ENCODE results near the gene PNMA8C. TPM values are rescaled to one million over a fixed set of nuclear protein-coding genes. Genes with fewer than 3 reads are reported as not detected.
A peak's percentile ranks its signal among the peaks of the same experiment; 100 is the strongest.

The PNMA8C gene
- total and polyA plus RNA-seq, 2 donors (not counting 3 experiments of a cell fraction or from before 2014, with no cell fraction given), result not detected

GRCh38 chr19:46393456-46394401 lies 35.0 kb downstream of the PNMA8C start:
- no TSS peak for BruUV-seq (replicated peaks)
- H3K27me3 ChIP-seq (ENCODE audit: control insufficient read depth in 2 of 2, insufficient read depth in 2 of 2, low read length in 2 of 2), result no peaks in the 10 kb centered on the region
- H3K4me2 ChIP-seq (ENCODE audit: insufficient read depth, low read length), result no peak overlapping the region
- POLR2A ChIA-PET, result no interaction called here
- TF ChIP-seq POLR2AphosphoS5 (IDR thresholded peaks at IDR 0.05; ENCODE audit: insufficient read depth, low read depth, low read length), result peak; percentile 10
- TF ChIP-seq CTCF (IDR thresholded peaks at IDR 0.05; ENCODE audit: extremely low read depth in 1 of 2, insufficient read depth in 1 of 2, low read depth in 1 of 2, low read length in 2 of 2), result no peak
- H4K20me1 ChIP-seq (replicated peaks; ENCODE audit: control insufficient read depth, extremely low read depth, insufficient read depth, low read length), result no peaks in the 10 kb centered on the region
- H3K36me3 ChIP-seq (ENCODE audit: control insufficient read depth in 2 of 2, extremely low read depth in 1 of 2, insufficient read depth in 2 of 2, low read length in 2 of 2), result peaks cover 8 to 18% of the 10 kb centered on the region in 2 experiments
- H2AFZ ChIP-seq (ENCODE audit: low read depth, low read length), result no peak overlapping the region
- no peaks in the 10 kb centered on the region for H3K9me3 ChIP-seq (replicated peaks; ENCODE audit: control insufficient read depth, insufficient read depth, low read length)
- no peak for FAIRE-seq
- no peaks in the 10 kb centered on the region for H3K9me1 ChIP-seq (replicated peaks; ENCODE audit: control insufficient read depth, extremely low read depth, insufficient read depth, low read length)
- H3K79me2 ChIP-seq (ENCODE audit: control insufficient read depth, insufficient read depth, low read length), result no peaks in the 10 kb centered on the region
- no peak overlapping the region for H3K4me3 ChIP-seq (replicated peaks in 1 of 3; ENCODE audit: insufficient read depth in 1 of 3, low read depth in 1 of 3, low read length in 3 of 3)
- dilution Hi-C loops (cut with MboI; ENCODE audit: extremely low pct_ligation_motif_present, low sequenced_read_pairs), result no loop called here
- DNase-seq (ENCODE audit: low read depth, low spot score), result no peak
- CTCF ChIA-PET, result interaction anchor here (3.6 to 4.3 kb wide), 2 partner anchors 113 to 120 kb away, joined by 30 to 72 read pairs; no protein-coding TSS in a partner anchor
- H3K27ac ChIP-seq (ENCODE audit: insufficient read depth, low read depth, low read length), result no peak overlapping the region
- intact Hi-C loops (cut with micrococcal nuclease), result no loop called here
- H3K4me1 ChIP-seq (ENCODE audit: control insufficient read depth, extremely low read depth, insufficient read depth, low read length), result no peaks in the 10 kb centered on the region
- H3K9ac ChIP-seq (replicated peaks; ENCODE audit: extremely low read depth, insufficient read depth, low read length), result no peak overlapping the region

- DNase-seq (ENCODE audit: low read depth, low spot score) (no peak), FAIRE-seq (no peak)
- Histone ChIP-seq H3K27ac (ENCODE audit: insufficient read depth, low read depth, low read length) (no peak overlapping the region), H3K4me2 (ENCODE audit: insufficient read depth, low read length) (no peak overlapping the region), H3K36me3 (ENCODE audit: control insufficient read depth in 2 of 2, extremely low read depth in 1 of 2, insufficient read depth in 2 of 2, low read length in 2 of 2) (peaks cover 10 to 27% of the 10 kb centered on the region in 2 experiments), H3K4me1 (ENCODE audit: control insufficient read depth, extremely low read depth, insufficient read depth, low read length) (no peaks in the 10 kb centered on the region), H3K79me2 (ENCODE audit: control insufficient read depth, insufficient read depth, low read length) (no peaks in the 10 kb centered on the region), H3K27me3 (ENCODE audit: control insufficient read depth in 2 of 2, insufficient read depth in 2 of 2, low read length in 2 of 2) (no peaks in the 10 kb centered on the region), H3K9ac (replicated peaks; ENCODE audit: extremely low read depth, insufficient read depth, low read length) (no peak overlapping the region), H4K20me1 (replicated peaks; ENCODE audit: control insufficient read depth, extremely low read depth, insufficient read depth, low read length) (no peaks in the 10 kb centered on the region), H2AFZ (ENCODE audit: low read depth, low read length) (no peak overlapping the region), H3K4me3 (replicated peaks in 1 of 3; ENCODE audit: insufficient read depth in 1 of 3, low read depth in 1 of 3, low read length in 3 of 3) (no peak overlapping the region), H3K9me1 (replicated peaks; ENCODE audit: control insufficient read depth, extremely low read depth, insufficient read depth, low read length) (no peaks in the 10 kb centered on the region), H3K9me3 (replicated peaks; ENCODE audit: control insufficient read depth, insufficient read depth, low read length) (no peaks in the 10 kb centered on the region)
- CTCF ChIA-PET, result interaction anchor here (1.1 to 1.8 kb wide), 2 partner anchors 20 to 112 kb away, joined by 4 to 5 read pairs; no protein-coding TSS in a partner anchor
- POLR2A ChIA-PET, result no interaction called here
- dilution Hi-C loops (cut with MboI; ENCODE audit: extremely low pct_ligation_motif_present, low sequenced_read_pairs) (no loop called here), intact Hi-C loops (cut with micrococcal nuclease) (no loop called here)
- TF ChIP-seq MYC (IDR thresholded peaks at IDR 0.05; ENCODE audit: low read depth, low read length) (no peak), MAX (IDR thresholded peaks at IDR 0.05; ENCODE audit: insufficient read depth, insufficient read length) (no peak), GATA2 (IDR thresholded peaks at IDR 0.05; ENCODE audit: insufficient read depth, insufficient read length, low read depth, low read length) (no peak), CTCF (IDR thresholded peaks at IDR 0.05; ENCODE audit: extremely low read depth in 1 of 2, insufficient read depth in 1 of 2, low read depth in 1 of 2, low read length in 2 of 2) (no peak), POLR2AphosphoS5 (IDR thresholded peaks at IDR 0.05; ENCODE audit: insufficient read depth, low read depth, low read length) (no peak), FOS (IDR thresholded peaks at IDR 0.05; ENCODE audit: borderline replicate concordance, insufficient read depth, low read length) (no peak), EZH2 (IDR thresholded peaks at IDR 0.05; ENCODE audit: borderline replicate concordance, low read depth, low read length, severe bottlenecking) (no peak), JUN (IDR thresholded peaks at IDR 0.05; ENCODE audit: borderline replicate concordance, insufficient read depth, insufficient read length, low read depth) (no peak), POLR2A (IDR thresholded peaks at IDR 0.05; ENCODE audit: low read depth, low read length) (no peak)
- no TSS peak for BruUV-seq (replicated peaks)
These were observed 35.9 kb downstream of the PNMA8C start for GRCh38 chr19:46392837-46393236.
